Osteoblast (primary cell): ENCODE data around the gene PTPRK. TPM values are rescaled to one million over a fixed set of nuclear protein-coding genes. Genes with fewer than 3 reads are reported as not detected.

Experiments used
- DNase-seq: peaks from one replicate; pipeline ENCODE4 v3.0.0; 2011; ENCODE audit warnings: low spot score, mixed read lengths; ENCODE audit not compliant: insufficient read length; ENCODE audit errors: missing footprints
- H2AFZ ChIP-seq: 2 replicates; pipeline ENCODE4 v1.6.0; 2011; ENCODE audit warnings: mild to moderate bottlenecking, low read length
- H3K27ac ChIP-seq: 2 replicates; pipeline ENCODE4 v1.5.1; 2011; ENCODE audit warnings: mild to moderate bottlenecking, low read depth, low read length, moderate library complexity
- H3K27me3 ChIP-seq: 2 replicates; pipeline ENCODE4 v1.6.0; 2012; ENCODE audit warnings: mild to moderate bottlenecking, control low read depth, inconsistent platforms, low read length, moderate library complexity; ENCODE audit not compliant: insufficient read depth
- H3K36me3 ChIP-seq: 2 replicates; pipeline ENCODE4 v1.5.1; 2011; ENCODE audit warnings: mild to moderate bottlenecking, low read length, control low read depth, moderate library complexity; ENCODE audit not compliant: insufficient read depth
- H3K4me1 ChIP-seq: 2 replicates; pipeline ENCODE4 v1.5.1; 2011; ENCODE audit warnings: mild to moderate bottlenecking, low read length, control low read depth, moderate library complexity; ENCODE audit not compliant: insufficient read depth
- H3K4me2 ChIP-seq: 2 replicates; pipeline ENCODE4 v1.6.0; 2011; ENCODE audit warnings: mild to moderate bottlenecking, low read length; ENCODE audit not compliant: insufficient read depth
- H3K4me3 ChIP-seq: fragments of 200-600 bp; sonication (generic); 3 replicates; pipeline ENCODE4 v1.5.1; 2012; ENCODE audit warnings: mild to moderate bottlenecking, low read length, inconsistent platforms; ENCODE audit not compliant: insufficient read depth
- H3K79me2 ChIP-seq: 2 replicates; pipeline ENCODE4 v1.6.0; 2012; ENCODE audit warnings: mild to moderate bottlenecking, low read length, control low read depth, inconsistent platforms; ENCODE audit not compliant: insufficient read depth
- H3K9me3 ChIP-seq: 2 replicates; pipeline ENCODE4 v1.5.1; 2011; ENCODE audit warnings: low read depth, low read length, control low read depth
- H4K20me1 ChIP-seq: 2 replicates; pipeline ENCODE4 v1.6.0; 2012; ENCODE audit warnings: mild to moderate bottlenecking, low read length, control low read depth; ENCODE audit not compliant: insufficient read depth
- total RNA-seq: library from RNA; depleted of rRNA; stranded (reverse); fragments of >200 nt; gene quantifications from 2 replicates; pipeline ENCODE4 v1.2.3, GENCODE V29; 2012
- TF ChIP-seq, protein P1 (sequence below): IDR thresholded peaks from 2 replicates; pipeline ENCODE4 v1.5.1; 2011; ENCODE audit warnings: mild to moderate bottlenecking, low read depth, low read length, moderate library complexity; ENCODE audit errors: extremely low read depth

Gene PTPRK
- total RNA-seq, 1 donor, result 165 TPM

DNA sequence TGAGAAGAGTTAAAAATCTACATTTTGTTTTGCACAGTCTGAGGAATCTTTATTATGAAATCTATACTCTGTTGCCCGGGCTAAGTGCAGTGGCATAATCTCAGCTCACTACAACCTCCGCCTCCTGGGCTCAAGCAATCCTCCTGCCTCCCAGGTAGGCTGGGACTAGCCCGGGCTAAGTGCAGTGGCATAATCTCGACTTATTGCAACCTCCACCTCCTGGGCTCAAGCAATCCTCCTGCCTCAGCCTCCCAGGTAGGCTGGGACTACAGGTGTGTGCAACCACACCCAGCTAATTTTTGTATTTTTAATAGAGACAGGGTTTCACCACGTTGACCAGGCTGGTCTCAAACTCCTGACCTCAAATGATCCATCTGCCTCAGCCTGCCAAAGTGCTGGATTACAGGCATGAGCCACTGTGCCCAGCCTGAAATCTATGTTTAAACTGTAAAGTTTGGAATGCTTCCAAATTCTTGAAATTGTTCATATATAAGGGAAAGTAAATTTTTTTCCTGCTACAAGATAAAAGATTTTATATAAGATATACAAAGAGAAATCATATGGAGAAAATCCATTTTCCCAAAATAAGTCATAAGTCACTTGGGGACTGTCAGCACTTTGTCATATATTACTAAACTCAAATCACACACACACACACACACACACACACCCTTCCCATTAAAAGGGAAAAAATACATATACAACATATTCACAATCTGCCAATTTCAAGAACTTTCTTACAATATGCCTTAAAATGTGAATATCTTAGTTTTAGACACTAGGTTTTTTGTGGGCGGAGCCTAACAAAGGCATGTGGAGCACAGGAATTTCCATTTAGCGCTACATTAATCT, 19.4 kb downstream of the PTPRK start:
- no peaks in the 10 kb centered on the region for H3K9me3 ChIP-seq
- peaks cover 89% of the 10 kb centered on the region for H3K79me2 ChIP-seq
- H2AFZ ChIP-seq, result no peak overlapping the region
- H3K27ac ChIP-seq, result no peak overlapping the region
- H3K27me3 ChIP-seq, result no peaks in the 10 kb centered on the region
- H3K4me3 ChIP-seq, result no peak overlapping the region
- peaks cover 25% of the 10 kb centered on the region for H4K20me1 ChIP-seq
- TF ChIP-seq, protein P1, sequence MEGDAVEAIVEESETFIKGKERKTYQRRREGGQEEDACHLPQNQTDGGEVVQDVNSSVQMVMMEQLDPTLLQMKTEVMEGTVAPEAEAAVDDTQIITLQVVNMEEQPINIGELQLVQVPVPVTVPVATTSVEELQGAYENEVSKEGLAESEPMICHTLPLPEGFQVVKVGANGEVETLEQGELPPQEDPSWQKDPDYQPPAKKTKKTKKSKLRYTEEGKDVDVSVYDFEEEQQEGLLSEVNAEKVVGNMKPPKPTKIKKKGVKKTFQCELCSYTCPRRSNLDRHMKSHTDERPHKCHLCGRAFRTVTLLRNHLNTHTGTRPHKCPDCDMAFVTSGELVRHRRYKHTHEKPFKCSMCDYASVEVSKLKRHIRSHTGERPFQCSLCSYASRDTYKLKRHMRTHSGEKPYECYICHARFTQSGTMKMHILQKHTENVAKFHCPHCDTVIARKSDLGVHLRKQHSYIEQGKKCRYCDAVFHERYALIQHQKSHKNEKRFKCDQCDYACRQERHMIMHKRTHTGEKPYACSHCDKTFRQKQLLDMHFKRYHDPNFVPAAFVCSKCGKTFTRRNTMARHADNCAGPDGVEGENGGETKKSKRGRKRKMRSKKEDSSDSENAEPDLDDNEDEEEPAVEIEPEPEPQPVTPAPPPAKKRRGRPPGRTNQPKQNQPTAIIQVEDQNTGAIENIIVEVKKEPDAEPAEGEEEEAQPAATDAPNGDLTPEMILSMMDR, result no peak
- H3K4me1 ChIP-seq, result peaks cover 22% of the 10 kb centered on the region
- no peaks in the 10 kb centered on the region for H3K36me3 ChIP-seq
- no peak for DNase-seq
- no peak overlapping the region for H3K4me2 ChIP-seq

DNA sequence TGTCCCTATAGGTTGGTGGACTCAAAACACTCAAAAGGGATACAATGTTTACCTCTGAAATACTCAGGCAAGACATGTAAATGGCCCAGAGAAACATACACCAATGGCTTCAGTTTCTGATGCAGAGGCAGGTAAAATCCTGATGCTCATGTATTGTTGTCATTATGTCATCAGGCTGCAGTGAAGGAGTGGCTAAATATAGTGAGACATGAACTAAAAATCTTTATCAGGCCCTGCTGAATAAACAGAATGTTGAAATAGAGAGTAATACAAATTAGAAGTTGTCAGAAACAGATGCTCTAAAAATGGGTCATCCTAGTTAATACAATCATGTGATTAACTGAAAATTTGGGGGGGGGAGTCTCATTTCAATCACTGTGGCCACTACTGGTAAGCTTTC, 20.4 kb downstream of the PTPRK start:
- no peak for DNase-seq
- H3K36me3 ChIP-seq, result no peaks in the 10 kb centered on the region
- peaks cover 21% of the 10 kb centered on the region for H3K4me1 ChIP-seq
- H3K27ac ChIP-seq, result no peak overlapping the region
- H2AFZ ChIP-seq, result no peak overlapping the region
- TF ChIP-seq, protein P1, result no peak
- no peaks in the 10 kb centered on the region for H3K27me3 ChIP-seq
- peaks cover 31% of the 10 kb centered on the region for H4K20me1 ChIP-seq
- H3K9me3 ChIP-seq, result no peaks in the 10 kb centered on the region
- H3K79me2 ChIP-seq, result peaks cover 92% of the 10 kb centered on the region
- no peak overlapping the region for H3K4me3 ChIP-seq
- no peak overlapping the region for H3K4me2 ChIP-seq

DNA sequence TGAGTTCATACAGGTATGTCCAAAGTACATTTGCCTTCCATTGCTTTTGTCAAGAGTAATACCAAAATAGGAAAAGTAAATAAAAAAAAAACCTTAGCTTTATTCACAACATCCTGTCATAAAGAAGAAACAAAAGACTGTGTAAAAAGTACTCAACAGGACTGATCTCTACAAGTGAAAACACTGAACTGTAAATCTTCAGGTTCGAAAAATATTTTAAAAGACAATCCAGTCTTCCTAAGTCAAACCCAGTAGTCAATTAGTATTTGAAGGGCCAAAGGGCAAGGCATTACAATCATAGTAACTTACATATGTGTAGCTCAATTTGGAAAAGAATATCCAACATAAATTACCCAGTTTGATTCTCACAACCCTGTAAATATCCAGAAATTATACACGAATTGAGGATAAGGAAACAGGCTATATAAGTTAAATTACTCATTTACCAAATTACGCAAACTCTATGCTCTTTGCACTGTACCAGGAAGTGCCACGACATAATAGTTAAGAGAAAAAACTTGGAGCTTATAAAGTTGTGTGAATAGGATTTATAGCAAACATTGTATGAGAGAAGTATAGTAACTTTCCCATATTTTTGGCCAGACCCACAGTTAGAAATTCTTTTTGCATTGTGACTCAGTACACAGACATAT, 21.2 kb downstream of the PTPRK start:
- H3K4me3 ChIP-seq, result no peak overlapping the region
- H3K4me2 ChIP-seq, result no peak overlapping the region
- H3K4me1 ChIP-seq, result peaks cover 13% of the 10 kb centered on the region
- no peak overlapping the region for H2AFZ ChIP-seq
- H3K27me3 ChIP-seq, result no peaks in the 10 kb centered on the region
- TF ChIP-seq, protein P1, result no peak
- H3K79me2 ChIP-seq, result peaks cover 91% of the 10 kb centered on the region
- no peak for DNase-seq
- H4K20me1 ChIP-seq, result peaks cover 26% of the 10 kb centered on the region
- H3K27ac ChIP-seq, result no peak overlapping the region
- H3K36me3 ChIP-seq, result no peaks in the 10 kb centered on the region
- H3K9me3 ChIP-seq, result no peaks in the 10 kb centered on the region

DNA sequence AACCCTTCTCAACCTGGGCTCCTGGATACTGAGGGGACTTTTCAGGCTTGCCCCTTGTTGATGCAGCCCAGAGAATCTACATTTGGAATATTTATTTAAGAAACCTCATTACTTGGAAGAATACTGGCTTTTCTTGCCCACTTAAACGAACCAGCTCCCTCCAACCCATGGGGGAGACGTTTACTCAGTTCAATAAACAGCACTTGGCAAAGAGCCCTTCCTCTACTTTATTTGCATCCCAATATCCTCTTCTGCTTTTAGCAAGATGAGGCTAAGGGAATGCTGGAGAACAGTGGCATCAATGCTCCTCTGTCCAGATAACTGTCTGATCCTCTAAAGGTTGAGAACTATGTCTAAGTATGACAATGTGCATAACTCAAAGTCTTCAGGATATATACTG, 22.2 kb downstream of the PTPRK start:
- H3K4me2 ChIP-seq, result no peak overlapping the region
- H3K27me3 ChIP-seq, result no peaks in the 10 kb centered on the region
- no peak overlapping the region for H3K4me3 ChIP-seq
- H2AFZ ChIP-seq, result no peak overlapping the region
- no peak overlapping the region for H3K27ac ChIP-seq
- H3K79me2 ChIP-seq, result peaks cover 87% of the 10 kb centered on the region
- TF ChIP-seq, protein P1, result no peak
- H3K36me3 ChIP-seq, result no peaks in the 10 kb centered on the region
- peaks cover 17% of the 10 kb centered on the region for H4K20me1 ChIP-seq
- no peaks in the 10 kb centered on the region for H3K9me3 ChIP-seq
- no peak for DNase-seq
- peaks cover 12% of the 10 kb centered on the region for H3K4me1 ChIP-seq
